Cardiac fibroblast (primary cell): ENCODE measurements around the gene PKN1.

Experiments used
- DNase-seq, 2 donors: peaks; one replicate each; pipeline versions ENCODE4 v3.0.0 to v3.0.0-alpha.2; 2010; ENCODE audit warnings: low read depth in 2 of 2
- H3K4me3 ChIP-seq, 2 donors: replicated peaks in 1 of 2; 1 replicate in 1 of 2; 2 replicates in 1 of 2; pipeline ENCODE4 v1.5.1; 2011; ENCODE audit warnings: low read depth in 2 of 2, low read length in 2 of 2, mild to moderate bottlenecking in 2 of 2, moderate library complexity in 1 of 2
- CTCF ChIP-seq: IDR thresholded peaks from one replicate; pipeline ENCODE4 v1.5.1; 2011; ENCODE audit warnings: low read depth, mild to moderate bottlenecking, low read length, inconsistent platforms

The PKN1 gene

GRCh38 chr19:14441041-14441938 is 8.2 kb downstream of the PKN1 start:
- no peak overlapping the region for H3K4me3 ChIP-seq
- no peak for DNase-seq
- TF ChIP-seq CTCF: no peak

DNA sequence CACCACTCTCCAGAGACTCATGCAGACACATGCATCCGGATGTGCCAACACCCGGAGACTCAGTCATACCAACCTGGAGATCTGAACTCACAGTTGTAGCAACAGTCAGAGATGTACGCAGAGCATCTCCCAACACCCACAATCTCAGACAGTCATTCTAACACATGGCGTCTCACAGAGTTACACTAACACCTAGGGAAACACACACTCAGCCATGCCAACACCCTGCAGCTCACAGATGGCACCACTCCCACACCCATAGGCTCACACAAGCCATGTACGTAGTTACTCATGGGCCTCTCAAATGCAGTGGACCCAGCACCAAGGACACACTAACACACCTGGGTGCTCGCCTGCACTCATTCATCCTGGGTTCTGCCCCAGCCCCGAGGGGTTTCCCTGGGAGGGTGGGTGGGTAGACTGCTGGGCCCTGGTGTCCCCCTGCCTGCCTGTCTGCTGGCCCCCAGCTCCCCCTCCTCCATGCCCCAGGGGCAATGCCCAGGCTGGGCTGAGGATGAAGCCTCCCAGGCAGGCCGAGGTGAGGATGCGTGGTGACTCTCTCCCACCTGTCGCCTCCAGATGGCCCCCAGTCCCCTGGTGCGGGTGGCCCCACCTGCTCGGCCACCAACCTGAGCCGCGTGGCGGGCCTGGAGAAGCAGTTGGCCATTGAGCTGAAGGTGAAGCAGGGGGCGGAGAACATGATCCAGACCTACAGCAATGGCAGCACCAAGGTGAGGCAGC is 10.0 kb downstream of the PKN1 start:
- no peak for TF ChIP-seq CTCF
- H3K4me3 ChIP-seq: no peak overlapping the region
- no peak for DNase-seq

DNA sequence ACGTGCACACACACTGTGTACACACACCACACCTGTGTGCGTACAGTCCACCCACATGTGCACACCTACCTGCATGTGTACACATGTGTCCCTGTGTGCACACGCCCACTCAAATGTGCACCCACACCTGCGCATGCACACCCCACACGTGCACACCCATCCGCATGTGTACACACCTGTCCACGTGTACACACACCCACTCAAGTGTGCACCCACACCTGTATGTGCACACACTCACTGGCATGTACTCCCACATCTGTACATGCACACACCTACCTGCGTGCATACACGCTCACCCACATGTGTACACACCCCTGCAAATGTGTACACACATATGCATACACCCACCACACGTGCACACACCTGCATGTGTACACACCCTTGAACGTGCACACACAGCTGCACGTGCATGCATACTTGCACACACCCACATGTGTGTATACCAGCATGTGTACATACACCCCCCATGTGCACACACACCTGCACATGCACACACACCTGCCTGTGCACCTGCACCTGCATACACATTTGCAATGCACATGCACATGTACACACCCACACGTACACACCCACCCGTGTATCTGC is 10.6 kb downstream of the PKN1 start:
- TF ChIP-seq CTCF: no peak
- DNase-seq: no peak

GRCh38 chr19:14446336-14447036 is 13.4 kb downstream of the PKN1 start:
- H3K4me3 ChIP-seq: no peak overlapping the region
- DNase-seq: no peak
- no peak for TF ChIP-seq CTCF

More for the DNA sequence above, 10.6 kb downstream of the PKN1 start:
- no peak overlapping the region for H3K4me3 ChIP-seq

DNA sequence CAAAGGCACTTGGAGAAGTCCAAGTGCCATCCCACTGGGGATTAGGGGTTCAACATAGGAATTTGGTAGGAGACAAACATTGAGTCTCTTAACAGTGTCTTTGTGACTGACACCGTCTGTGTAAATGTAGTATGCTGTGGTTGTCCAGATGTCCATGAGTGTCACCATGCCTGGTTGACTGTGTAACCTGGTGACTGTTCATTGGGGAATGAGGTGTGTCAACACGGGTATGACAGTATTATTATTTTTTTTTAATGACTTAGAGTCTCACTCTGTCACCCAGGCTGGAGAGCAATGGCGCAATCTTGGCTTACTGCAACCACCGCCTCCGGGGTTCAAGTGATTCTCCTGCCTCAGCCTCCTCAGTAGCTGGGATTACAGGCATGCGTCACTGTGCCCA is 16.2 kb downstream of the PKN1 start:
- H3K4me3 ChIP-seq: no peak overlapping the region
- no peak for DNase-seq
- no peak for TF ChIP-seq CTCF

DNA sequence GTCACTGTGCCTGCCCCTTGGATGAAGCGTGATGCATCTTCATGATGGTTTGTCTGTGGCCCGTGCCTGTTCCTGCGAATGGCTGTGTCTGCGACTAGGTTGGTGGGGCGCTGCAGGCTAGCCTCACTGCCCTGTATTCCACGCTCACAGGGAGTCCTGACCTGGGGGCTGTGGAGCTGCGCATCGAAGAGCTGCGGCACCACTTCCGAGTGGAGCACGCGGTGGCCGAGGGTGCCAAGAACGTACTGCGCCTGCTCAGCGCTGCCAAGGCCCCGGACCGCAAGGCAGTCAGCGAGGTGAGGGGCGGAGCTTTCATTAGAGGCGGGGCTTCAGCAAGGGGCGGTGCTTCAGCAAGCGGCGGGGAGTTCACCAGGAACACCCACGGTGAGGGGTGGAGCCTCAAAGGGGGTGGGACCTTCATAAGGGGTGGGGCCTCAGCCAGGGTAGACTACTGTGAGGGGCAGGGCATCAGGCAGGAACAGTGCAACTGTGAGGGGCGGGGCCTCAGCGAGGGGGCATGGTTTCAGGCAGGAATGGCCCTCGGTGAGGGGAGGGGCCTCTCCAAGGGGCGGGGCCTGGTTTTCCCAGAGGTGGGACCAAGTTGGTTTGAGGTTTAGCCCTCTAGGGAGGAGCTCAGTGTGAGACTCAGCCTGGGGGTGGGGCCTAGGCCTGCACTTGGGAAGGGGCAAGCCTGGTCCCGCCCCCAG is 17.2 kb downstream of the PKN1 start:
- TF ChIP-seq CTCF: no peak
- DNase-seq: peak; percentile 28 to 54
- no peak overlapping the region for H3K4me3 ChIP-seq
